NCI-H1694 (cell line): ENCODE data around the gene MPIG6B.

Experiments
- DNase-seq: peaks from one replicate; lab custom pipeline; 2025; lab: John Stamatoyannopoulos, UW

The MPIG6B gene

GRCh38 chr6:31768363-31769257 is 45.4 kb downstream of the MPIG6B start:
- no peak for DNase-seq

DNA sequence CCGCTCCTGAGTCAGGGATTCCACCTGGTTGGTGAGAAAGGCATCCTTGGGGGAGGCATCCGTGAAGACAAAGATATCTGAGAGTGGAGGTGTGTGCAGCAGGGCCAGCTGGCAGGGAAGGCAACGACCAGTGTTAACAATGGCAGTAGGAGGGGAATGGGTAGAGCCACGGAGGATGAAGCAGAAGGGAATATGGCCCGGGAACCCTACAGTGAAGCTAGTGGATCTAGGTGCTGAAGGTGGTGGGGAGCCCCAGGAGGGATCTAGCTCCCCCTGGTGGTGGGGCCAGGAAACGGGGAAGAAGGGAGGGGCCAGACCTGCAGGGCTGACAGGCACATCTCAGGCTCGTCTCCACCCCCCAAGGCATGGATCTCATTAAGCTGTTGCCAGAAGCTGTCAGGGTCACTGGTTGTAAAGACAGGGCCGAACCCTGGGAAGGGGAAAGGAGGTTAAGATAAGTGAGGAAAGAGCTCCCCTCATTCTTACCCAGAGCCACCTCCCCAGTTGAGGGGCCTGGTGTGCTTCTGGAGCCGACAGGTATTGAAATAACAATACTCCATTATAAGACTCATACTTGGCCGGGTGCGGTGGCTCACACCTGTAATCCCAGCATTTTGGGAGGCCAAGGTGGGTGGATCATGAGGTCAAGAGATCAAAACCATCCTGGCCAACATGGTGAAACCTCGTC is 46.7 kb downstream of the MPIG6B start:
- no peak for DNase-seq

DNA sequence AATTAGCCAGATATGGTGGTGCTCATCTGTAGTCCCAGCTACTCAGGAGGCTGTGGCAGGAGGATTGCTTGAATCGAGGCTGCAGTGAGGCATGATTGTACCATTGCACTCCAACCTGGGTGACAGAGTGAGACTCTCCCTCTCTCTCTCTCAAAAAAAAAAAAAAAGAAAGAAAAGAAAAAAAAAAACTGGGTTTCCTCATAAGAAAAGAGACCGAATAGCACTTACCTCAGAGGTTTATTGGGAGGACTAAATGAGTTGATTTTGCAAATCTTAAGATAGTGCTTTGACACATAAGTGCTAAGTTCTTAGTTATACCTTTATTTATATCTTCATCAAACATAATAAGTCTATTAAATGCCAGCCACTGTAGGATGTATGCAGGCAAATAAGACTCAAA is 47.7 kb downstream of the MPIG6B start:
- DNase-seq, result no peak

DNA sequence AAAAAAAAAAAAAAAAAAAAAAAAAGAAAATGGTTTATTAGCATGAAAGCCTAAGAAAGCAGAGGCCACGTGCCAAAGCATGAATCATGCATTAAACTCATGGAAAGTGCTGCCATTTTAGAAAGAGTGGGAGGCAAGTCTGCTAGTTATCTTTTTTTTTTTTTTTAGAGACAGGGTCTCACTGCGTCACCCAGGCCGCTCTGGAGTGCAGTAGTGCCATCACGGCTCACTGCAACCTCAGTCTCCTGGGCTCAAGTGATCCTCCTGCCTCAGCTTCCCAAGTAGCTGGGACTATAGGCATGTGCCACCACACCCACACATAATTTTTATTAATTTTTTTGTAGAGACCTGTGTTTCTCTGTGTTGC is 48.8 kb downstream of the MPIG6B start:
- no peak for DNase-seq

DNA sequence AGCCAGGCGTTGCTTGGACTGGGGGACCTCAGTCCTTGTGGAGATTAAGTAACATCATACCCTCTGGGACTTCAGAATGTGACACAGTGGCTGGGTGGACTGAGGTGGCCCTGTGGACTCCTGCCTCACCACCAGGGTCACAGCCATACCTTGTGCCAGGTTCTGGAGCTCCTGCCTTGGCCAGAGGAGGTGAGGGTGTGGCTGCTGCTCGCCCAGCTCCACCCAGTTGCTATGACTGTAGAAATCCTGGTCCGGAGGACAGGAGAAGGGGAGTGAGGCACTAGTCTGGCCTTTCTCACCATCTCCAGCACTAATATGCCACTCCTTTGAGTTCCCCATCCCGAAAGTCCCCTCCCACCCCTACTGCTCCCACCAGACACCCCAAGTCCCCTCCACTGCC is 52.0 kb downstream of the MPIG6B start:
- no peak for DNase-seq

DNA sequence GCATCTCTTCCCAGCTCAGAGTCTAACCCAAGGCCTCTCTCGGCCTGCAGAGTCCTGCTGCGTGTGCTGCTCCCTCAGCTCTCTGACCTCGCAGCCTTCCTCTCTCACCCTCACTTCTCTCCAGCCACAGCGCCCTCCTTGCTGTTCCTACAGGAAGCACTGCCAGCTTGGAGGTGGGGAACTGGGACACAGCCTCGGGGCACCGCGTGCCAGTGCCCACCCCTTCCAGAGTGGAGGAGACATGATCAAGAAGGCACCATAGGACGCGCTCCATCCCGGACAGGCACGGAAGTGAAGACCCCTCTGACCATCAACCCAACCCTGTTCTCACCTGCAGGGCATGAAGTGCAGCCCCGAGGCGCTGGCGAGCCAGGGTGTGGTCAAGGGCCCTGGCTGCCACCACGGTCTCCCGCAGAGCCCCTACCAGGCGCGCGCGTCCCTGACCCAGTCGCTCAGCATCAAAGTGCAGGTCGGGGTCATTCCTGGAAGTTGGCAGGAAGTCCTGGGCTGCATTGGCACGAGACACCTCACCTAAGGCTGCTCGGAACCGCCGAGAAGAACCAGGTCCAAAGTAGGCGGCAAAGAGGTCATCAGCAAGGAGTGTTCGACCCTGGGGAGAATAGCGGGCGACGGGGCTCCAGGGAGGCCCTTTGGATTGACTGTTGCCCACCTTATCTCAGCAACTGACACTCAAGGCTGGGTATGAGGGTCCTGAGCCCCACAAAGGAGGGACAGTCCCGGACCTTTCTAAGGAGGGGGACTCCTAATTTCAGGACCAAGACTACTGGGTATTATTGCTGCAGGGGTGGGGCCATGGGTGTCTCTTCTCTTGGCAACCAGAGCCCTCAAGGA is 52.7 kb downstream of the MPIG6B start:
- no peak for DNase-seq
